NCI-H524 treated with DMSO at 0.1 percent for 48 hours (cell line): ENCODE data around the gene MRFAP1L1.
"Not testable (repeated sequence)": the region's sequence is repeated elsewhere in the genome, so short reads cannot be mapped to it uniquely, and the experiment has no call there.

Experiments used
- DNase-seq: peaks from one replicate; lab custom pipeline; 2025; lab: John Stamatoyannopoulos, UW

MRFAP1L1 gene

DNA sequence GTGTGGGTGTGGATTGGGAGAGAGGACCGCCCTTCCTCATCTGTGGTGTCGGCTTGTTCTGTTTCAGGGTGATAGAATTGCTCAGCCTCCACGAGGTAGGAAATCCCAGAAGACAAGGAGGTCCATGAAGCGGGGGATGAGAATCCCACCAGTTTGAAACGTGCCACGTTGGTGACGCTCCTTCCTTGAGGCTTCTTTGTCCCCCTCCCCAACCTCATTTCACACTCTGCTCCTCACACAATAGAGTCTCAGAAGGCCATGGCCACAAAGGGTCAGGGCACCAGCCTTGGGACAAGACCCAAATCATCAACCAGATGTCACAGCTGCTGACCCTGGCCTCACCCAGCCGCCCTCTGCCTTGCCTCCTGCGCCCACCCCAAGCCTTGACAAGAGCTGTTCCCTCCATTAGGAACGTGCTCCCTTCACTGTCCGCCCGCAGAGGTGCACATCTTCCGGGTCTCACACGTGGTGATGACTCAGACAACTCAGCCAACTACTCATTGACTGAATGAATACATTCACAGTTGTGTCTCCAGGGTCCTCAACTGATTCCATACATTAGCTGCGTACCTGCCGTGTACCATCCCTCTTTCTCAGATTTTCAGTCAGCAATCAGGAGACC, 24.6 kb upstream of the MRFAP1L1 start:
- no peak for DNase-seq

DNA sequence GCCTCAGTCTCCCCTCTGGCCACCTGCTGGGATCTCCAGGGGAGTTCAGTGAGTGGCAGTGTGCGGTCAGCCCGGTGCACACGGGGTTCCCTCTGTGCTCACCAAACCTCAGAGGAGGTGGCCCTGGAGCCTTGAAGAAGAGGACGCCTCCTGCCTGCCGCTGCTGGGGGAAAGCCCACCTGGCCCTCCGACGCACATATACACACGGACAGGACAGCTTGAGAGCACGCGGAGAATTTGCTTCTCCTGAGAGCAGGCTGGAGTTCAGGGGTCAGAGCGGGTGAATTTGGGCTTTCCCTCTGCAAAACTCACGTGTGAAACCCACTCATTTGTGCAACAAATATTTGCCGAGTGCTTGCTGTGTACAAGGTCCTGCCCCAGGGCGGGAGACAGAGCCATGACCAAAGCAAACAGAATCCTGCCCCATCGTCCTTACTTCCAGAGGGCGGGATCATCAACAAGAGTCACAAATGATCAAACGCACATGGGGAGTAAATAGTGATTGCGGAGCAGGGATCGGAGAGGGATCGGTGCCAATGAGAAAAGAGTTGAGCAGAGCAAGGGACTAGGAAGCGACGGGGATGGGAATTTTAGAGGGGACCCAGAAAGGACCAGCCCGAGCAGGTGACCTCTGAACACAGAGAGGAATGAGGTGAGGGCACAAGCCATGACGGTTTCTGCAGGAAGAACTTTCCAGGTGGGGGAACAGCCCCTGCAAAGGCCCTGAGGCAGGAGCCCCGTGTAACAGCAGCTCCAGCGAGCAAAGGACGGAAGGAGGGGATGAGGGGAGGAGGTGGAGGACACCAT, 23.9 kb upstream of the MRFAP1L1 start:
- DNase-seq: no peak

DNA sequence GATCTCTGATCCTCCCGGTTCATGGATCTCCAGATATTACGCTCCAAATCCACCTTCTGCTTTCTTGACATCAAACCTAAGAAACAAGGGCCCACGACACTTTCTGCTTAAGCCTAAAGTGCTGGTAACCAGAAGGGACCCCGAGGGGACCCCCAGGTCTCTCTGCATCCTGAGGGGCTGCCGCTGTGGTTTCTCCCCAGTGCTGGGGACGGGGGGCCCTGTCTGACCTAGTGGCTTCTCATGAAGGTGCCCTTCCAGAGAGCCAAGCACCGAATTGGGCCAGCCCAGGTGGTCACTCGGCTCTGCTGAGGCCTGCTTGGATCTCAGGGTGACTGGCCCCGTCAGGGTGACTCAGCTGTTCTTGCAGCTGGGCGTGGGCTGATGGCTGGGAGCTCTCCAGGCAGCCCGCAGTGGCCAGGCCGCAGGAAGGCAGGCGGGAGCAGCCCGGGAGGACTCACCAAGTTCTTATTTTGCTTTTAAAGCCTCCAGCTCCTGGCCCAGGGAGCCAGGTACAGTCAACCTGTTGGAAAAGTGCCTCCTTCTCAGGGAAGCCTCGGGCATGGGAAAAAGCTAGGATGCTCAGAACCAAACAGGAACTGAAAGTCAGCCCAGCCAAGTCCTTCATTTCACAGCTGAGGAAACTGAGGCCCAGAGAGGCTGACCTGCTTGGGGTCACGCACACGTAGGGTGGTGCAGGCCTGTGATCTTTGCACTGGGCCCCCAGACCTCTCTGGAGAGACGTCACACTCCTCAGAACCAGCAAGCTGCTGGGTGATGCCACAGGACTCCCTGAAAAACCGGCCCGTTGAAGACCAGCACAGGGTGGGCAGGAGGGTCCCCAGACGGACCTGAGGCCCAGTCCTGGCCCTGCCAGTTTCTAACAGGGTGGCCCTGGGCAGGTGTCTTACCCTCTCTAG, 23.0 kb upstream of the MRFAP1L1 start:
- DNase-seq: no peak

DNA sequence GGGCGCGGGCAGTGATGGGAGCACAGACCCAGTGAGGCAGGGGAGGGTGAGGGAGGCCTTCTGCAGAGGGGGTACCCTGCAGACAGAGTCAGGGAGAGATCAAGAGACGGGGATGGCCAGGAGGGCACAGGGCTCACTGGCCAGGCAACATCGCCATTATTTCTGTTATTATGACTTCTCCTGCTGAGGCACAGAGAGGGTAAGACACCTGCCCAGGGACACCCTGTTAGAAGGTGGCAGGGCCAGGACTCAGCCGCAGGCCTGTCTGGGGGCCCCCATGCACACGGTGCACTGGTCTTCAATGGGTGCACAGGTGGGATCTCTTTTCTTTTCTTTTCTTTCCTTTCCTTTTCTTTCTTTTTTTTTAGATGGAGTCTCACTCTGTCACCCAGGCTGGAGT, 22.1 kb upstream of the MRFAP1L1 start:
- no peak for DNase-seq

DNA sequence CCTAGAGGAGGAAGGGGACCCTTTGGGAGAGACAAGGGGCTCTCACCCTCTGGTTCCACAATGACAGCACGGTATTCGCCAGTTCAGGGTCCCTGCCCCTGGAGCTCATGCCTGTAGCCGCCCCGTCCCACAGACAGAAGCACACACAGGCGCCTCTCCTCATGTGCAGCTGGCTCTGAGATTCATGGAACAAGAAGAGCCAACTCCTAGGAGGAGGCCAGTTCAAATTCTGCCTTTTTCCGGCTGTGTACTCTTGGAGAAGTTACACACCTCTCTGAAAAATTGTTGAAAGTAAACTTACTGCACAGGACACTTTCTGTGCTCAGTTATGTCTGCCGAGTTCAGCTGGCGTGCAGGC, 21.6 kb upstream of the MRFAP1L1 start:
- no peak for DNase-seq

DNA sequence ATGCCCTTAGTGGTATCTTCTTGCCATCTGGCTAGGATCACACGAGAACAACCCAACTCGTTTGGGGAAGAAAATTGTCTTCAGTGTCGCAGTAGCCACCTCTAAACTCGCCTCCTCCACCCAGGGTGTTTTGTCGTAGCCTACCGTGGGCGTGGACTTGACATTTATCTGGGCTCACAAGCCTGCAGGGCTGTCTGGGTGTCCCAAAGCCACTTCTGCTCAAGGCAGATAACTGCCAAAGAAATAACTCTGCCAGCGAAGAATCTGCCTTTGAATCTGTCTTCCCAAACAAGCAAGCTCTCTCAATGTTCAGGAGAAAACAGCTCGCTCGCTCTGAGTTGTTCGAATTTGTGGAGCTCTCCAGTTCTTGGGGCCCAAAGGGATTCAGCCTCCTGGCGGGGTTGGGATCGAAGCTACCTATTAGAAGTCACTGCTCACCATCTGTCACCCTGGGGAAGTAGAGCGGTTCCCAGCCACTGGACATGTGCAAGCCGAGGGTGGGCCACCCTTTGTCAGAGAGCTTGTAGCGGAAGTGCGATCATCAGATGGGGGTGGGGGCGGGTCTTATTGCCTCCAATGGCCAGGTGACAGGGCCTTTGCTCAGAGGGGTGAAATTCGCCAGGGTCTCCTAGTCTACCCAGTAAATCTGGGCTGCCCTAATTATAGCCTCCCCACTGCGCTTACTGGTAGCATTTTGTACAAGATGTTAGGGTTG, 21.1 kb upstream of the MRFAP1L1 start:
- DNase-seq: peak; percentile 65

DNA sequence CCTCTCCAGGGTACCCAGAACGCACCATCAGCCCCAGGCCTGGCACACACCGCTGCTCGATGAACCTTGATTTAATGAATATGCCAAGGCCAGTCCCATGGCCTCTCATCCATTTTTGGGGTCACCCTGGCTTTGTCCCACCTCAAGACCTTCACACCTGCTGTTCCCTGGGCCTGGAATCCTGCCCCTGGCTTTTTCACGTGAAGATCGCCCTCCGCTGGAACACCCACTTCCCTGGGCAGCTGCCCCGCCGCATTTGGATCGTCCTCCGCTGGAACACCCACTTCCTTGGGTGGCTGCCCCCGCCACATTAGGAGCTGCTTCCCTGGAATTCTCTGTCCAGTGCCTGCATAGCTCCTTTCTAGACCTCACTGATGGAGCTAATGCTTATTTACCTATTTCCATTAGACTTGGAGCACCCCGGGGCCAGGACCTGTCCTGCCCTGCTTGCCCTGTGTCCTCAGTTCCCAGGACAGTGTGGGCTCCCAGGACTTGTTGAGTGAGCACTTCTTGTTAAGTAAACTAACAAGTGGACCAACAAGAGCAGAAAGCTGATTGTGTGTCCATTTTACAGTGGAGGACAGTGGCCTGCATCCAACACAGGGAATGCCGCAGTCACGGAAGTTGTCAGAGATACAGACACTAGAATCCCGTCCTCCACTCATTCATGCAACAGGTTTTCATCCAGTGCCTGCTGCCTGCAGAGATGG, 18.8 kb upstream of the MRFAP1L1 start:
- no peak for DNase-seq

DNA sequence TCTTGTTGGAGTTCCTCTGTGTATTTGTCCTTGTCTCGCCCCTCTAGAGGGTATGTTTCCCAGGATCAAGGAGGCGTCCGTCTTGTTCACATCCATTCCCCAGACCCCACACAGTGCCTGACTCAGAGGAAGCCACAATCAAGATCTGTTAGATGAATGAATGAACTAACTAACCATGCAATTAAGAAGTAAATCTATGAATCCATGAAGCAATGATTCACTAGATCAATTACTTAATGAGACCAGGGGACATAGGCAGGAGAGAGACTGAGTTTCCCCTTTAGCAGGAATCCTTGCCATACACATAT, 18.2 kb upstream of the MRFAP1L1 start:
- no peak for DNase-seq

DNA sequence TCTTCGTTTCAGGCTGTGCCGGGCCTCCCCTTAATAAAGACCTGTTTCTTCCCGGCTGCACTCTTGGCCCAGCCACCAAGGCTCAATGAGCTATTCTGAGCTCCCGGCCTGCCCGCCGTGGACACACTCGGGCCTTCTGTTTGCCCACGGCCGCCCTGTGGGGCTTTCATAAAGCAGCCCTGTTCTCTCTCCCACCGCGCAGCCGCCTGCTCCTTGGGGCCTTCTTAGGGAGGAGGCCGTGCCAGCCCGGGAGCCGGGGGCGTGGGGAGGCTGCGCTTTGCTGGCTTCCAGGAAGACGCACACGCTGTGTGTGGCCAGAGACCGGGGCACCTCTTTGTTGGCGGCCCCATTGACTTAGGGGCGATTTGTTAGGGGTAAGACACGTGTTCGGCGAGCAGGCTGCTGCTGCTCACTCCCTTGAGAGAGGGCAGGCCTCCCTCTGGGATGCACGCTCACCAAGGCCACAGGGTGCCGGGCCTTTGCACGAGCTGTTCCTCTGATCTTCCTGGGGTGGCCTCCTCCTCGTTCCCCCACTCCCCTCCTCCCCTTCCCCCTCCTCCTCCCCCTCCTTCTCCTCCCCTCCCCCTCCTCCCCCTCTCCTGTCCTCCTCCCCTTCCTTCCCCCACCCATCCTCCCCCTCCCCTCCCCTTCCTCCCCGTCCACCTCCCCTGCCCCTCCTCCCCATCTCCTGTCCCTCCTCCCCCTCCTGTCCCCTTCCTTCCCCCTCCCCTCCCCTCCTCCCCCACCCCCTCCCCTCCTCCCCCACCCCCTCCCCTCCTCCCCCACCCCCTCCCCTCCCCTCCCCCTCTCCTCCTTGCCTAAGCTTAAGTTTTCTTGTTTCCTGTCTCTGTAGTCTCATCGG, 17.6 kb upstream of the MRFAP1L1 start:
- no peak for DNase-seq

DNA sequence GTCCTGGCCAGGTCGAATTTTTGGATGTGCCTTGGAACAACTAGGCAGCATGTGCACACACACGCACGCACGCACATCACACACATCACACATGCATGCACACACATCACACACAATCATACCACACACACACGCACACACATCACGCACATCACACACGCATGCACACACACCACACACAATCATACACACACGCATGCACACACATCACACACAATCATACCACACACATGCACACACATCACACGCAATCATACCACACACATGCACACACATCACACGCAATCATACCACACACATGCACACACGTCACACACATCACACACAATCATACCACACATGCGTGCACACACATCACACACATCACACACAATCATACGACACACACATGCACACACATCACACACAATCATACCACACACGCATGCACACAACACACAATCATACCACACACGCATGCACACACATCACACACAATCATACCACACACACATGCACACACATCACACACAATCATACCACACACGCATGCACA, 15.8 kb upstream of the MRFAP1L1 start:
- not testable (repeated sequence) for DNase-seq

DNA sequence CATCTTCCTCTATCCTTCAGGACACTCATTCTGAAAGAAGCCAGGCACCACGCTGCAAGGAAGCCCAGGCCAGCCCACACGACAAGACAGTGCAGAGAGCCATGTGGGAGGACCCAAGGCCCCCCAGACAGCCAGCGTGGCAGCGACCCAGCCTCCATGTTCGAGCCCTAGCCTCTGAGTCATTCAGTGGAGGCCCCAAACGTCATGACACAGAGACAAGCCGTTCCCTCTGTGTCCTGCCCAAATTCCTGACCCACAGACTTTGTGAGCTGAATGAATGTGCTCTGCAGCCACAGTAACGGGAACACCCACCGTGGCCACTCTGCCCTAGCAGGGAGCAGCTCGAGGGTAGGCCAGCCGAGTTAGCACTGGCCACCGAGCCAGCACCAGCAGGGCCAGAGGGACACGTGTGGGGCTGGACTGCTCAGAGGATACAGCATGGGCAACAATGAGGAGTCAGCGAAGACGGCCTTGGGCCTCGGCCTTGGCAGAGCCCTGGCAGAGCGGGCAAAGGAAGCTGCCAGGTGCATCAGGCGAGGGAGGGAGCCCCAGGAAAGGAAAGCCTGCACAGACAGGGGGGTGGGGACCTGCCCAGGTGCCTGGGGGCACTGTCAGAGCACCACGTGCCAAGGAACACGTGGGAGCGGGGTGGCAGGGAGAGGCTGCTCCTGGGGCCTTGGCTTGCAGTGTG, 14.9 kb upstream of the MRFAP1L1 start:
- DNase-seq: no peak

DNA sequence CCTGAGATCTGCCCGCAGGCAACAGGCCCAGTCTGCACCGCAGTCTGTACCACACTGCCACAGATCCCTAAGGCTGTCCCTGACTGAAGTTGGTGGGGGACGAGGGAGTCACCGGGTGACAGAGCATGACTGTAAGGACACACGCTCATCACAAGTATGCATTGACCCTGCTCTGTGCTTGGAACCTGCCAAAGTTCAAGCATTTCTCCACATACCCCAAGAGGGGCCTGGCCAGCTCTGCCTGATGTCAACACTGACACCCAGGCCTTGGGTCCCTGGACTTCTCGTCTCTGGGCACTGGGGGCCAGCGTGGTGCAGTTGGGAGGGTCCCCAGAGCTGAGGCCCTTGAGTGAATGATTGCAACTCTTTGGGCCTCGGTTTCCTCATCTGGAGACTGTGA, 14.2 kb upstream of the MRFAP1L1 start:
- no peak for DNase-seq

DNA sequence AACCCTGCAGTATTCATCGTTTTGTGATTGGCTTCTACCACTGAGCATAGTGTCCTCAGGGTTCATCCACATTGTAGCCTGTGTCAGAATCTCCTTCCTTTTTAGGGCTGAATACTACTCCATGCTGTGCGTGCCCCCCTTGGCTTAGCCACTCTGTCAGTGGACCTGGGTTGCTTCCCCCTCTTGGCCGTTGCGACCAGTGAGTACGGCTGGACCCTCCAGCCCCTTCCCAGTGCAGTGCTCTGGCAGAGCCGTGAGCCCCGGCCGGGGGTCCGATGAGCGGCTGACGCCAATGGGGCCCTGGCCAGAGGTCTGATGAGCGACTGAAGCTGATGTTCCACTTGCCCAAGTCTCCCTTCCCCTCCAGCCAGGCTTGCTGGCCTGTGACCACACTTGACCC, 13.2 kb upstream of the MRFAP1L1 start:
- DNase-seq: no peak

DNA sequence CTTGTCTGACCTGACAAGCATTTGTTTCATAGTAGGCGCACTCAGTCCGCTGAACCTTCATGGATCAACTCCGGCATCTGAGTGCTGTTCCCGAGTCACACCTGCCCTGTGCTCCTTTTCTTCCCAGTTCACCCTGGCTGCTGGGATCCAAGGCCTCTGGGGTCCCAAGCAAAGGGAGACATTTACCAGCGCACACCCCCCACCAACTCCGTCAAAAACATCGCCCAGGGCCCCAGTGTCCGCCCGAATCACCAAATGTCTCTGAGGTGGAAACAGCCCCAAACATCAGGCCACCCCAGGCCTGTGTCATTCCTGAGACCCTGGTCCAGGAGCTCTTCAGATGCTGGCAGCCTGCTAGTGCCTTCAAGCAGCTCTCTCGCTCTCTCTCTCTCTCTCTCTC, 11.5 kb upstream of the MRFAP1L1 start:
- DNase-seq: no peak

DNA sequence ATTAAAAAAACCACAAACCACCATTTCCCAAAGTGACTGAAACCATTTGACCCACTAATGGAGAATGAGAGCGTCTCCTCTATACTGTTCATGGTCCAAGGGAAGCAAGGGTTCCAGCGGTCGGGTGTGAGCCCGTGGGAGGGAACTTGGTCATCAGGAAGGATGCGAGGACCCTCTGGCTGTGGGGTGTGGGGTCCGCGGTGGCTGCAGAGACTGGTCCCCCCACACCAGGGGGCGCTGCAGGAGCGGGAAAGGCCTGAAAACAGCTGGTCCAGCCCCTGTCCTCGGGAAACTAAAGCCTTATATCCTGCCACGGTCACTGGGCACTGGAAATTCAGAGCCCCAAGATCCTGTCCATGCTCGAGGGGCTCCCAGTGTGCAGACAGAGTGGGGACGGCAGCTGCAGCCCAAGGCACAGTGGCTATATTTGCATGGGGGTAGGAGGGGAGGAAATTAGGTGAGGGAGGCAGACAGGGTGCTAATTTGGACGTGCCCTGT, 10.6 kb upstream of the MRFAP1L1 start:
- DNase-seq: peak; percentile 10

DNA sequence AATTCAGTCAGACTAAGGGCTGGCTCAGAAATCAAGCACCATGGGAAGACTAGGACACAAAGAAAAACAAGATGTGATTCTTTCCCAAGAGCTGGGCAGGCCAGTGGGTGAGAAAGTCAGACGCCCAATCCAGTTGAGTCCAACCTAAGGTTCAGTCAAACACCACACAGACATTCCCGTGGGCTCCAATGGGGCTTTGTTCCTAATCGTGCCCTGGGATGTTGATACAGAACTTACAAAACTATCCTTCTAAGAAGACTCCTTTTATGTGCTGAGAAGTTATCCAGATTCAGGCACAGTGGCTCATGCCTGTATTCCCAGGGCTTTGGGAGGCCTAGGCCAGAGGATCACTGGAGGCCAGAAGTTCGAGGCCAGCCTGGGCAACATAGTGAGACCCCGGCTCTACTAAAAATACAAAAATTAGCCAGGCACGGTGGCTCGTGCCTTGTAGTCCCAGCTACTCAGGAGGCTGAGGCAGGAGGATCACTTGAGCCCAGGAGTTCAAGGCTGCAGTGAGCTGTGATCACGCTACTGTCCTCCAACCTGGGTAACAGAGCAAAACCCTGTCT, 10.0 kb upstream of the MRFAP1L1 start:
- no peak for DNase-seq

DNA sequence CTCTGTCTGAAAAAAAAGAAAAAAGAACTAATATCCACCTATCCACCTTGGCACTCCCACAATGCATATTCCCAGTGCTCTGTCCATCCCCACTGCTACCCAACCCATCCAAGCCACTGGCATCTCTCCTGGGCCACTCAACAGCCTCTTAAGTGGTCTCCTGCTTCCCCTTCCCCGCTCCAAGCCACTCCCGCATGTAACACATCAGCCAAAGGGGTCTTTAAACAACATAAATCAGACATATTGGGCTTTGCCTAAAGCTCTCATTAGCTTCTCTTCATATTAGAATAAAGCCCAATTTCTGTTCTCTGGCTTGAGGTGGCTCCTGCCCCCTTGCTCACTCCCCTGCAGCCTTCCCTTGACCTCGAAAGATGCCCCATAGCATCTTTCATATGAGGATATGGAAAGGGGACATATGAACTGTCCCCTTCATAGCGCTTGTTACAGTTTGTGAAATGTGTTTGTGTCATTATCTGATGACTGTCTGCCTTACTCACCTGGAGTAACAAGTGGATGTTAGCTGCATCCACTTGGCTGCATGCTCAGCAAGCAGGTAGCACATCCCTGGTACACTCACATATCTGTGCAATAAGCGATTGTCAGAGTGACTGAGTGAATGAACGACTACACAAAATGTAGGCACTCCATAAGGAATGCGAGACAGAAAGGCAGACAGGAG, 9.4 kb upstream of the MRFAP1L1 start:
- DNase-seq: no peak

DNA sequence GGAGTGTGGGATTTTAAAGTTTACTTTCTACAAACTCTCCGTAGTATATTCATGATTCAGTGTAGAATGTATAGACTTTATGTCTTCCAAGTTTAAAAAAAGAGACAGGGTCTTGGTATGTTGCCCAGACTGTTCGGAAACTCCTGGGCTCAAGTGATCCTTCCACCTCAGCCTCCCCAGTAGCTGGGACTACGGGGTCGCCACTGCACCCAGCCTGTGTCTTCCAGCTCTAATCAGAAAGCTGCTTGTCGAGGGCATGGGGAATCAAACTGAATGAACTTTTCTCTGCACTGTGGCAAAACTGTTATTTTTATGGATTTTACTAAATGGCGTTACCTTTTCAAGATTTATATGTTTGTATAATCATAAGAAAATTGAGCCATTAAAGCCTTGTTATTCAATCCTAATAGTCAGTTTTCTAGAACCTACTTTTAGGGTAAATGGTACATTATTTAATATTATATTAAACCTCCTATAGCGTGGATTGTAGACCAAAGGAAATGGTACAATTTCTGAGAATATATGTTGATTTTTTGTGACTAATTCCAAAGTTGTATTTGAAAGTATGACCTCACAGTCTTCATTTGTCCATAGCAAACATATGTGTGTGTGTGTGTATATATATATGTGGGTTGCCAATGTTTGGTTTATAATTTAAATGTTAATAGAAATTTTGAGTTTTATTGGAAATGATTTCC, 7.4 kb upstream of the MRFAP1L1 start:
- no peak for DNase-seq
